Measurements from ENCODE around the gene GABBR2. TPM values are rescaled to one million over a fixed set of nuclear protein-coding genes. Genes with fewer than 3 reads are reported as not detected.
"Not testable (repeated sequence)": the region's sequence is repeated elsewhere in the genome, so short reads cannot be mapped to it uniquely, and the experiment has no call there.

Gene GABBR2
- total RNA-seq, 4 donors from 2014 or later, result 2.4 to 13.6 (median 10.0) TPM

DNA sequence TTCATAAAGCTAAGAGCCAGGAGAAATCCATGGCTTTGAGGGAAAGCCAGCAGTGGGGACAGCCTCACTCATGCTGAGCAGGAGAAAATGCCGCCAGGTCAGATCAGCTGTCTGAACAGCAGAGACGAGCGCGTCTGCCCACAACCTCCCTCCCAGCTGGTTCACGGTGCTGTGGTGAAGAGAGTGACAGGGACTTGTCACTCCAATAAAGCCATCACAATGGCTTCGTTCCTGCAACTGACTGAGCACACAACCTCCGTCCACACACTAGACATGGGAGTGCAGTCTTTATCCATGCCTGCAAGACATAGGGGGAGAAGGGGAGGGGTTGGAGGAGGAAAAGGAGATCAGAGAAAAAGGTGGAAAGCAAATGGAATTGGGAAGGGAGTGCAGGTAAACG, 206.9 kb downstream of the GABBR2 start:
- H3K4me3 ChIP-seq (replicated peaks in 1 of 3), result no peak overlapping the region
- no peaks in the 10 kb centered on the region for H3K36me3 ChIP-seq
- intact Hi-C loops (cut with DNase I), result no loop called here
- H3K27me3 ChIP-seq, result no peaks in the 10 kb centered on the region
- WGBS, 2 donors, result 87 to 89% methylated on average over 8 of the region's 8 CpGs
- no peak for TF ChIP-seq POLR2A (IDR thresholded peaks at IDR 0.05)
- TF ChIP-seq CTCF (IDR thresholded peaks at IDR 0.05), result no peak
- H3K4me1 ChIP-seq, result peaks cover 26 to 35% of the 10 kb centered on the region in 2 donors
- no peak for DNase-seq
- no peak overlapping the region for H3K27ac ChIP-seq
- H3K9me3 ChIP-seq, result no peaks in the 10 kb centered on the region

DNA sequence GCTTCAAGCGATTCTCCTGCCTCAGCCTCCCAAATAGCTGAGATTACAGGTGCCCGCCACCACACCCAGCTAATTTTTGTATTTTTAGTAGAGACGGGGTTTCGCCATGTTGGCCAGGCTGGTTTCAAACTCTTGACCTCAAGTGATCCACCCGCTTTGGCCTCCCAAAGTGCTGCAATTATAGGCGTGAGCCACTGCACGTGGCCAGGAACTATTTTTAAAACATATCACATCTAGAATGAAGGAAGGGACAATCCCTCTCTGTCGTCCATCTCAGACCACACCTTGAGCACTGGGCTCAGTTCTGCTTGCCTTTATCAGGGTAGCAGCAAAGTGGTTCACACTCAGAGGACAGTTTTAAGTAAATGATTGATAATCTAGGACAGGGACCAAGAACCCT, 207.5 kb downstream of the GABBR2 start:
- H3K27me3 ChIP-seq; DNase-seq; H3K4me3 ChIP-seq (replicated peaks in 1 of 3); H3K36me3 ChIP-seq; intact Hi-C loops (cut with DNase I); H3K27ac ChIP-seq; H3K9me3 ChIP-seq: not testable (repeated sequence)
- H3K4me1 ChIP-seq, result peaks cover 26 to 35% of the 10 kb centered on the region in 2 donors
- 89 to 97% methylated on average over 8 of the region's 8 CpGs for WGBS, 2 donors

DNA sequence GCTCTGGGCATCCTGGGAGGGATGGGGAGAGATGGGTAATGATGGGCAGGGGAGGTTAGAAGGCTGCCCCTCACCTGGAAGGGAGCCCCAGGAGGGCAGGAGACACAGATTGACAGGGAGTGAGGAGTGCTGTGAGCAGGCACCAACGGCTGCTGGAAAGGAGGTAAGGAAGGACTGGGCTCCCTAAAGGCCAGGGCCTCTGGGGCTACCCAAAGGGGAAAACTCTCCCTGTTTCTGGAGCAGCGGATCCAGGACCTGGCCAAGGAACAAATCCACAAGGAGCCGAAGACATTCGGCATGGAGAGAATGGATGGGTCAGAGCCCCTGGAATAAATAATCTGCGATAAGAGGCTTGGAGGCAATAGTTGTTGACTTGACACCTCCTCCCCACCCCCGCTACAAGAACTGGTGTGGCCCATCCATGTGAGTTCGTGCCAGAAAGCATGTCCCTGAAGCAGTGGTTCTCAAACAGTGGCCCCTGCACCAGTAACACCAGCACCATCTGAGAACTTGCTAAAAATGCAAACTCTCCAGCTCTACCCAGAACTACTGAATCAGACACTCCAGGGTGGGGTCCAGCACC, 208.3 kb downstream of the GABBR2 start:
- TF ChIP-seq CTCF (IDR thresholded peaks at IDR 0.05) (no peak), POLR2A (IDR thresholded peaks at IDR 0.05) (no peak)
- intact Hi-C loops (cut with DNase I), result no loop called here
- H3K9me3 ChIP-seq, result no peaks in the 10 kb centered on the region
- DNase-seq, result no peak
- H3K4me1 ChIP-seq, result peaks cover 26 to 35% of the 10 kb centered on the region in 2 donors
- WGBS, 2 donors, result 90 to 93% methylated on average over 7 of the region's 7 CpGs
- no peaks in the 10 kb centered on the region for H3K27me3 ChIP-seq
- H3K4me3 ChIP-seq (replicated peaks in 1 of 3), result no peak overlapping the region
- H3K36me3 ChIP-seq, result no peaks in the 10 kb centered on the region
- H3K27ac ChIP-seq, result no peak overlapping the region

DNA sequence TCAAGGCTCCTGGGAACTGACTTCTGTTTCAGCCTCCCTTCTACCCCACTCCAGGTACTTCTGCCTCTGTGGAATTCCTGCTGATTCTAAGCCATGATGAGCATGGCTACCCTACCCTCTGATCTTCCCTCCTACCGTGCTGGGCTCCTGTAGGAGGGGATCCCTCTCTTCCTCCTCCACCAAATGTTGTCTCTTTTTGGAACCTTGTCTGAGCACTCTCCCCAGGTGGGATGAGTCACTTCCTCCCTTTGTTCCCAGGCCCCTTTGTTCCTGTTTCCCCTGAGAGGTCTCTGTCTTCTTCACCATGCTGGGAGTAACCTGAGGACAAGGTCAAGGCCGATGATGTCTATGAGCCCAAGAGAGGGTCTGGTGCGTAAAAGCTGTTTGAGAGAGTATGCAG, 213.2 kb downstream of the GABBR2 start:
- TF ChIP-seq POLR2A (IDR thresholded peaks at IDR 0.05) (no peak), CTCF (IDR thresholded peaks at IDR 0.05) (no peak)
- Histone ChIP-seq H3K27ac (no peak overlapping the region), H3K9me3 (no peaks in the 10 kb centered on the region), H3K27me3 (no peaks in the 10 kb centered on the region), H3K4me3 (replicated peaks in 1 of 3) (no peak overlapping the region), H3K36me3 (no peaks in the 10 kb centered on the region), H3K4me1 (peaks cover 17 to 19% of the 10 kb centered on the region in 2 donors)
- 79 to 89% methylated on average over 3 of the region's 3 CpGs for WGBS, 2 donors
- intact Hi-C loops (cut with DNase I), result no loop called here
- no peak for DNase-seq

DNA sequence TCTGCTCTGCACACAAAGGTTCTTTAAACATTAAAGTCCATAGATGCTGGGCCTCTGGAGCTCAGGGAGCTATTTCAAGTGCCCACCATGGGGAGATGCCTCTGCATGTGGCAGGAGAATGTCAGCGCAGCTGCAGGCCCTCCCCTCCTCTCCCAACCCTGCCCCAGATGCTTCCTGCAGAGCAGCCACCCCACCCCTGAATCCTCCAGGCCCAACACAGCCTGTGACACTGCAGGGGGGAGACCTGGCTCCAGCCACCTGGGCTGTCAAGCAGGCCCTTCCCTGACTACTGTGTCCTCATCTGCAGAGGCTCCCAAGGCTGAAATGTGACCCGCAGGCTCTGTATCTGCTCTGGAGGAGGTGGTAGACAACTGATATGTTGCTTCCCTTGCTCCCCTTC, 213.9 kb downstream of the GABBR2 start:
- no peak for DNase-seq
- intact Hi-C loops (cut with DNase I), result no loop called here
- no peak overlapping the region for H3K4me3 ChIP-seq (replicated peaks in 1 of 3)
- 92 to 100% methylated on average over 1 to 2 of the region's 2 CpGs for WGBS, 2 donors
- H3K27me3 ChIP-seq, result no peaks in the 10 kb centered on the region
- TF ChIP-seq CTCF (IDR thresholded peaks at IDR 0.05) (no peak), POLR2A (IDR thresholded peaks at IDR 0.05) (no peak)
- no peaks in the 10 kb centered on the region for H3K9me3 ChIP-seq
- H3K36me3 ChIP-seq, result no peaks in the 10 kb centered on the region
- H3K4me1 ChIP-seq, result peaks cover 17 to 19% of the 10 kb centered on the region in 2 donors
- H3K27ac ChIP-seq, result no peak overlapping the region
